Motor neuron (in vitro differentiated cells): Measurements from ENCODE around the gene SLC6A6. TPM values are rescaled to one million over a fixed set of nuclear protein-coding genes. Genes with fewer than 3 reads are reported as not detected.

ENCODE experiments used
- ATAC-seq, 8 experiments: fragments of 200-7000 bp; cut with Tn5 transposase; replicated peaks in 6 of 8; 2 replicates each; pipeline ENCODE4 v1.8.0; 2021; ENCODE audit warnings: mild to moderate bottlenecking in 8 of 8, moderate library complexity in 8 of 8
- H3K27ac ChIP-seq, 2 donors: fragments of 250-450 bp; sonication (Bioruptor Pico); 2 replicates each; pipeline ENCODE4 v1.9.0; 2021; ENCODE audit warnings: antibody characterized with exemption in 2 of 2, mild to moderate bottlenecking in 2 of 2, moderate library complexity in 1 of 2
- H3K4me1 ChIP-seq, 2 donors: fragments of 250-450 bp; sonication (Bioruptor Pico); replicated peaks in 1 of 2; 2 replicates each; pipeline ENCODE4 v1.6.1; 2021; ENCODE audit warnings: antibody characterized with exemption in 2 of 2, mild to moderate bottlenecking in 2 of 2, moderate library complexity in 1 of 2
- H3K4me3 ChIP-seq, 5 donors: fragments of 250-450 bp; sonication (Bioruptor Pico); 2 replicates each; pipeline ENCODE4 v1.9.0; 2021; ENCODE audit warnings: antibody characterized with exemption in 5 of 5, mild to moderate bottlenecking in 5 of 5, moderate library complexity in 4 of 5
- WGBS, 10 experiments: fragments of 450-650 bp; shearing (Covaris generic); methylation state at CpG; one replicate each; pipeline ENCODE4 v1.0.0; 2022; 5-methylcytosine and 5-hydroxymethylcytosine counted together
- in situ Hi-C, 9 experiments: fragments of 400-800 bp; cut with MboI; loops; one replicate each; pipeline ENCODE4 v1.15.0; 2021; ENCODE audit warnings: low sequenced_read_pairs in 9 of 9, low pct_unique_long_range_greater_than_20kb in 2 of 9; ENCODE audit not compliant: unreplicated experiment in 9 of 9
- total RNA-seq, 8 experiments: library from RNA; unstranded; fragments of 300-600 nt; gene quantifications; 2 replicates each; pipeline versions ENCODE4 v1.2.3 to v1.2.4, GENCODE V29; 2022

The SLC6A6 gene
- total RNA-seq, 8 experiments from 2014 or later = 5.6 to 53.5 (median 8.3) TPM

GRCh38 chr3:14502472-14502871, 100.1 kb downstream of the SLC6A6 start:
- ATAC-seq = no peak
- H3K4me3 ChIP-seq = no peak overlapping the region
- H3K27ac ChIP-seq = no peak overlapping the region
- in situ Hi-C loops = loop anchor here in 4 of 9 experiments (25.0 kb wide), 2 partner anchors 385 to 410 kb away; no protein-coding TSS in a partner anchor
- no peaks in the 10 kb centered on the region for H3K4me1 ChIP-seq

- in situ Hi-C loops = loop anchor here in 4 of 9 experiments (25.0 kb wide), 2 partner anchors 384 to 409 kb away; no protein-coding TSS in a partner anchor
- no peaks in the 10 kb centered on the region for H3K4me1 ChIP-seq
- 72 to 100% (median 96%) methylated on average over 1 to 6 of the region's 12 CpGs; no CpG with 5 or more reads in 2 of the 10 experiments for WGBS, 10 experiments
- no peak overlapping the region for H3K4me3 ChIP-seq
- no peak overlapping the region for H3K27ac ChIP-seq
- no peak for ATAC-seq
Observed at GRCh38 chr3:14503033-14503705, 100.8 kb downstream of the SLC6A6 start.

GRCh38 chr3:14503706-14504065, 101.3 kb downstream of the SLC6A6 start:
- H3K4me3 ChIP-seq = no peak overlapping the region
- WGBS, 10 experiments = 10 to 79% methylated on average over 2 to 3 of the region's 20 CpGs; no CpG with 5 or more reads in 8 of the 10 experiments
- H3K4me1 ChIP-seq = no peaks in the 10 kb centered on the region
- in situ Hi-C loops = loop anchor here in 4 of 9 experiments (25.0 kb wide), 2 partner anchors 384 to 409 kb away; no protein-coding TSS in a partner anchor
- no peak for ATAC-seq
- H3K27ac ChIP-seq = no peak overlapping the region

- WGBS, 10 experiments = 0 to 81% methylated on average over 1 to 6 of the region's 22 CpGs; no CpG with 5 or more reads in 8 of the 10 experiments
- H3K27ac ChIP-seq = no peak overlapping the region
- ATAC-seq = no peak
- in situ Hi-C loops = loop anchor here in 4 of 9 experiments (25.0 kb wide), 2 partner anchors 382 to 407 kb away; no protein-coding TSS in a partner anchor
- H3K4me3 ChIP-seq = no peak overlapping the region
- peaks cover 2 to 4% of the 10 kb centered on the region in 2 donors for H3K4me1 ChIP-seq
Observed at GRCh38 chr3:14505001-14505802, 102.8 kb downstream of the SLC6A6 start.

- no peak for ATAC-seq
- 90% methylated on average over 2 of the region's 16 CpGs; no CpG with 5 or more reads in 9 of the 10 experiments for WGBS, 10 experiments
- H3K4me3 ChIP-seq = no peak overlapping the region
- H3K4me1 ChIP-seq = peaks cover 2 to 4% of the 10 kb centered on the region in 2 donors
- in situ Hi-C loops = loop anchor here in 4 of 9 experiments (25.0 kb wide), 2 partner anchors 381 to 406 kb away; no protein-coding TSS in a partner anchor
- H3K27ac ChIP-seq = no peak overlapping the region
Observed at GRCh38 chr3:14505803-14506500, 103.5 kb downstream of the SLC6A6 start.

- ATAC-seq = no peak
- in situ Hi-C loops = loop anchor here in 4 of 9 experiments (25.0 kb wide), 2 partner anchors 381 to 406 kb away; no protein-coding TSS in a partner anchor
Observed at GRCh38 chr3:14506626-14507304, 104.4 kb downstream of the SLC6A6 start.

GRCh38 chr3:14507305-14507741, 104.9 kb downstream of the SLC6A6 start:
- in situ Hi-C loops = loop anchor here in 4 of 9 experiments (25.0 kb wide), 2 partner anchors 380 to 405 kb away; no protein-coding TSS in a partner anchor
- Histone ChIP-seq H3K4me3 (no peak overlapping the region), H3K27ac (peak overlapping the region in 1 of 2 donors; percentile 21), H3K4me1 (peaks cover 2 to 7% of the 10 kb centered on the region in 2 donors)
- 60 to 86% (median 76%) methylated on average over 1 to 13 of the region's 13 CpGs; no CpG with 5 or more reads in 4 of the 10 experiments for WGBS, 10 experiments
- no peak for ATAC-seq

More at GRCh38 chr3:14506626-14507304, 104.4 kb downstream of the SLC6A6 start:
- Histone ChIP-seq H3K4me1 (peaks cover 2 to 5% of the 10 kb centered on the region in 2 donors), H3K4me3 (no peak overlapping the region), H3K27ac (no peak overlapping the region)
- 80 to 100% (median 93%) methylated on average over 1 to 8 of the region's 15 CpGs; no CpG with 5 or more reads in 4 of the 10 experiments for WGBS, 10 experiments

- no peak overlapping the region for H3K4me3 ChIP-seq
- peaks cover 2 to 7% of the 10 kb centered on the region in 2 donors for H3K4me1 ChIP-seq
- in situ Hi-C loops = loop anchor here in 4 of 9 experiments (25.0 kb wide), 2 partner anchors 379 to 404 kb away; no protein-coding TSS in a partner anchor
- WGBS, 10 experiments = 40 to 100% (median 61%) methylated on average over 1 to 6 of the region's 6 CpGs; no CpG with 5 or more reads in 1 of the 10 experiments
- no peak for ATAC-seq
- H3K27ac ChIP-seq = no peak overlapping the region
Observed at GRCh38 chr3:14507757-14508504, 105.5 kb downstream of the SLC6A6 start.

- in situ Hi-C loops = loop anchor here in 4 of 9 experiments (25.0 kb wide), 2 partner anchors 379 to 404 kb away; no protein-coding TSS in a partner anchor
- H3K27ac ChIP-seq = no peak overlapping the region
- 0 to 54% (median 25%) methylated on average over 1 to 3 of the region's 3 CpGs; no CpG with 5 or more reads in 4 of the 10 experiments for WGBS, 10 experiments
- peaks cover 2 to 7% of the 10 kb centered on the region in 2 donors for H3K4me1 ChIP-seq
- no peak for ATAC-seq
- no peak overlapping the region for H3K4me3 ChIP-seq
Observed at GRCh38 chr3:14508505-14508819, 106.1 kb downstream of the SLC6A6 start.

GRCh38 chr3:14508966-14509795, 106.8 kb downstream of the SLC6A6 start:
- H3K4me1 ChIP-seq = peaks cover 2 to 7% of the 10 kb centered on the region in 2 donors
- no peak overlapping the region for H3K27ac ChIP-seq
- in situ Hi-C loops = loop anchor here in 4 of 9 experiments (25.0 kb wide), 2 partner anchors 378 to 403 kb away; no protein-coding TSS in a partner anchor
- 0 to 67% (median 45%) methylated on average over 2 to 4 of the region's 22 CpGs; no CpG with 5 or more reads in 7 of the 10 experiments for WGBS, 10 experiments
- peak overlapping the region in 4 of 5 donors; percentile 12 to 25 (median 23) for H3K4me3 ChIP-seq
- peak; percentile 75 to 91 (median 86) for ATAC-seq

GRCh38 chr3:14509796-14510100, 107.3 kb downstream of the SLC6A6 start:
- in situ Hi-C loops = loop anchor here in 4 of 9 experiments (25.0 kb wide), 2 partner anchors 378 to 403 kb away; no protein-coding TSS in a partner anchor
- WGBS, 10 experiments = 28 to 96% (median 69%) methylated on average over 1 to 5 of the region's 10 CpGs; no CpG with 5 or more reads in 4 of the 10 experiments

More at GRCh38 chr3:14509796-14510100, 107.3 kb downstream of the SLC6A6 start:
- Histone ChIP-seq H3K4me1 (peaks cover 2 to 7% of the 10 kb centered on the region in 2 donors), H3K4me3 (no peak overlapping the region), H3K27ac (no peak overlapping the region)
- ATAC-seq = no peak
